CD1c-positive myeloid dendritic cell (primary cell): ENCODE measurements around the gene PRDM16.

ENCODE experiments used
- DNase-seq: peaks from one replicate; pipeline ENCODE4 v3.0.0-alpha.2; 2016; ENCODE audit errors: extremely low spot score

The PRDM16 gene

DNA sequence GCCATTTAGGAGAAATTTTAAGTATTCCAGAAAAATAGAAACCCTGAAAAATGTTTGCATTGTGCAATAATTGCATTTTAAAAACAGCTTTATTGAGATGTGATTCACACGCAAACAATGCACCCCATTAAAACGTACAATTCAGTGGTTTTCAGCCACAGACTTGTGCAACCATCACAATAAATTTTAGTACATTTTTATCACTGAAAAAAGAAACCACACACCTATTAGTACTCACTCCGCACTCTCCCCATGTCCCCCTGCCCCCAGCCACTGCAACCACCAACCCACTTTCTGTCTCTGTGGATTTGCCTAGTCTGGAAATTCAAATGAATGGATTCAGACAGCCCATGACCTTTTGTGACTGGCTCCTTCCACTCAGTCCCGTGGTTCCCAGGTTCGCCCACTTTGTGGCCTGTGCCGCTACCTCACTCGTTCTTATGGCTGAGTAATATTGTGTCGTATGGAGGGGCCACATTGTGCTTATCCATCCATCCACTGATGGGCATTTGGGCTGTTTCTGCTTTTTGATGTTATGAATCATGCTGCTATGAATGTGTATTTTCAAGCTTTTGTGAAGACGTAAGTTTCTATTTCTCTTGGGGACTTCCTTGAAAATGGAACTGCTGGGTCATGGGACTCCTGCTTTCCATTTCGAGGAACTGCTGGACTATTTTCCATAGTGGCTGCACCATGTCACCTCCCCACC is 237.7 kb downstream of the PRDM16 start:
- peak; percentile 74 for DNase-seq

- DNase-seq, result no peak
Measured at GRCh38 chr1:3307359-3307758, 238.4 kb downstream of the PRDM16 start.

DNA sequence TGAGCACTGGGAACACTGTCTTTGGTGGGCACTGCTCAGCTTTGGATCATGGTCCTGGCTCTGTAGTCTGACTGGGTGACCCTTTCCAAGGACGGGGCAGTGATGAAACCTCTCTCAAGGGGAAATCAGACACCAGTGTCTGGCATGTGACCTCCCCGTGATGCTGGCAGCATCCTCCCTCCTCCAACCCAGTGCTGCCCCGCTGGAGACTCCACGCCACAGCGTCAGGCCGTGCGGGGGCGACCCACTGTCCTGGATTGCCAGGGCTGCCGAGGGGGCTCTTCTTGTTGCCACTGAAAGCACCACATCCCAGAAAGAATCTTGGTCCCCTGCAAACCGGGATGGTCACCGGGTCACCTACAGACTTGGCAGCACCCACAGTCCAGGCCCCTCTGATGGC is 239.1 kb downstream of the PRDM16 start:
- DNase-seq, result no peak

DNA sequence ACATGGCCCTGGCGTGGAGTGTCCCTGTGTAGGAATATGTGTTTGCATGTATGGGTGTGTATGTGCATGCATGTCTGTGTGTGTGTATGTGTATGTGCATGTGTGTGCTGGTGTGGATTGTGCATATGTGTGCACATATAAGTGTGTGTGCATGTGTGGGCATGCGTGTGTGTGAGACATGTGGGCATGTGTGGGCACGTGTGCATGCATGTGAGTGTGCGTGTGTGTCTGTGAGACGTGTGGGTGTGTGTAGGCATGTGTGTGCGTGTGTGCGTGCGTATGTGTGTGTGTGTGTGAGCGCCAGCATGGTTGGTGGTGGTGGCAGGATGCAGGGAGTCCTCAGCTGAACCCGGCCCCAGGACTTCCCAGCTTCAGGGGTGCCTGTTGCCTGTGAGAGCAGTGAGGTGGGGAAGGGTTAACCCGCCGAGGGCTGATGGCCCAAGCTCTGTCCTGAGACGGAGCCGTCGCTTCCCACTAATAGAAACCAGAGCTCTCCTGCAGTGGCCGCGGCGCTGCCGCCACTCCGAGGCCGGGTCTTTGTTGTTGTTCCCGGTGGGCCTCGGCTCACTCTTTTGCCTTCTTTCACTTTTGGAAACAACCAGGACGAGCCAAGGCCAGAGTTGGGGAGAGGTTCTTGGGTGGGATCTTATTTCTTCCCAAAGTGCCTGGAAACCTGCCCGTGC is 241.9 kb downstream of the PRDM16 start:
- no peak for DNase-seq

- DNase-seq, result no peak
Measured at GRCh38 chr1:3311711-3312110, 242.7 kb downstream of the PRDM16 start.

- no peak for DNase-seq
Measured at GRCh38 chr1:3312310-3312897, 243.4 kb downstream of the PRDM16 start.

DNA sequence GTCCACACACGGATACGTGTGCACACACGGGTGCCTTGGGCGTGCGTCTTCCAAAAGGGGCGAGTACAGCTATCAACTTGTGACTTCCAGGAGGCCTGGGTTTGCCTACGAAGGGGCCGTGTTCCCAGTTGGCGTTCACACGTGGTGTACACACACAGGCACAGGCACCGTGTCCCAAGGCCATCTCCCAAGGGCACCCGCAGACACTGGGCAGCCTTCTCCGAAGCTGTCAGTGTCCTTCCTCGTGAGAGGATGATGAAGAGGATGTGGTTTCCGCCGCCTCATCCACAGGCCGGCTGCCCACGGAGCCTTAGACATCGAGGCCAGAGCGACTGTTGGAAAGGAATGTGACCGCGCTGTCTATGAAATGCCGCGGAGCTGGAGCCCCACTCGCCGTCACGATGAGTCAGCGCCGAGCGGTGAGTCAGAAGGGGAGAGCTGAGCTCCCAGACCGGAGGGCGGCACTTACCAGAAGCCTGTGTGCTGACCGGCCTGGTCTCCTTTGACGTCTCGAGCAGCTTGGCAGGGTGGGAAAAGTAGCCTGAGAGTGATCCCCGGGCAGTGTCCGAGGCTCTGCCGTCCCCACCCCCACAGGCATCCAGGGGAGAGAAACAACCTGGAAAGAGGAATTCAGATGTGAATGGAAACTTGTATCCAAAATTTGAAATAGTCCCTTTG is 244.0 kb downstream of the PRDM16 start:
- peak; percentile 88 for DNase-seq

DNA sequence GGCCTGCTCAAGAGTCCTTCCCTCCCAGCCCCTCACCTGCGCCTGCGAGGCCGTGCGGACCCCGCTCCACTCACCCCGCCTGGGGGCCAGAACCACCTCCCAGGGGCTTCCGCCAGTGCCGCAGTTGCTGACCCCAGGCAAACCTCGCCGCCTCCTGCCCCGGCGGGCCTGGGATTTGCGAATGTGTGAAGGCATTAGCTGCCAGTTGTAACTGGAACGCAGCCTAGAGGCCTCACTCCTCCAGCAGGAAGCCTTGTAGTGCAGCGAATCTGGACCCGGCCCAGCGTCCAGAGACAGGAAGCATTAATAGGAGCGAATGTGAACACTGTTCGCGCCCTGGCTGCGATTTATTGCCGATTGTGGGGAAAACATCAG is 244.6 kb downstream of the PRDM16 start:
- no peak for DNase-seq

DNA sequence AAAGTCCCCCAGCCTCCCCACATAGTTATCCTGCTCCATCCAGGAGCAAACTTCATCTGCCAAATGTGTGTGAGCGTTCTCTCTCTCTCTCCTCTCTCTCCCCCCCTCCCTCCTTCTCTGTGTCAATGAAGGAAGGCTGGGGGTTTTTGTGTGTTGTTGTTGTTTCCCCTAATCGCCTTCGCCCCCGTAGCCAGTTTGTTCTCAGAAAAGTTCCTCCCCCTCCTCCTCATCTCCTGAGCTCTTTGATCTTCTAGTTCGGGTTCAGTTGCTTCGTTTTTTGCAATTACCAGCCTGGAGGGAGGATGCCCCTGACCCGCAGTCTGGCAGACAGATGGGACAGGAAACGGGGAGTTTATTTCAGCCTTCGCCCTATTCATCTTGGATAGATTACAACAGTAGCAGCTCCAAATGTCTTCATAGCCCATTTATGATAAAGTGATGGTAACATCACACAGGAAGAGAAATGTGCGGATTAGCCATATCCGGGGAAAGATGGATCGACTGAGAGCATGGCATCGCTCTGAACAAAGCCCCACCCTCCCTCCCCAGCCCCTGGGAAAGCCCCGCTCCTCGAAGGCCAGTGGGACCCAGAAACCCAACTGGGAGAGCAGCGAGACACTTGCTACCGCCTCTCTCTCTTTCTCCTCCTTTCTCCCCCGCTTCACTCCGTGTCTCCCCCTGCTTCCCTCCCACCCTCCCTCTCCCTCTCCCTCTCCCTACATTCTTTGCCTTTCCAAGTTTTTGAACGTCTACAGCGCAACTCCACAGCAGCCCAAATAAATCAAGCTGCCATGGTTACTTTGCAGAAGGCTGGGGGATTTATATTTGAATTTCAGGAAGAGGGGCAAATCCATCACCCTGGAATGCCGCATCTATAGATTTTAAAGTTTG is 245.7 kb downstream of the PRDM16 start:
- DNase-seq, result no peak

DNA sequence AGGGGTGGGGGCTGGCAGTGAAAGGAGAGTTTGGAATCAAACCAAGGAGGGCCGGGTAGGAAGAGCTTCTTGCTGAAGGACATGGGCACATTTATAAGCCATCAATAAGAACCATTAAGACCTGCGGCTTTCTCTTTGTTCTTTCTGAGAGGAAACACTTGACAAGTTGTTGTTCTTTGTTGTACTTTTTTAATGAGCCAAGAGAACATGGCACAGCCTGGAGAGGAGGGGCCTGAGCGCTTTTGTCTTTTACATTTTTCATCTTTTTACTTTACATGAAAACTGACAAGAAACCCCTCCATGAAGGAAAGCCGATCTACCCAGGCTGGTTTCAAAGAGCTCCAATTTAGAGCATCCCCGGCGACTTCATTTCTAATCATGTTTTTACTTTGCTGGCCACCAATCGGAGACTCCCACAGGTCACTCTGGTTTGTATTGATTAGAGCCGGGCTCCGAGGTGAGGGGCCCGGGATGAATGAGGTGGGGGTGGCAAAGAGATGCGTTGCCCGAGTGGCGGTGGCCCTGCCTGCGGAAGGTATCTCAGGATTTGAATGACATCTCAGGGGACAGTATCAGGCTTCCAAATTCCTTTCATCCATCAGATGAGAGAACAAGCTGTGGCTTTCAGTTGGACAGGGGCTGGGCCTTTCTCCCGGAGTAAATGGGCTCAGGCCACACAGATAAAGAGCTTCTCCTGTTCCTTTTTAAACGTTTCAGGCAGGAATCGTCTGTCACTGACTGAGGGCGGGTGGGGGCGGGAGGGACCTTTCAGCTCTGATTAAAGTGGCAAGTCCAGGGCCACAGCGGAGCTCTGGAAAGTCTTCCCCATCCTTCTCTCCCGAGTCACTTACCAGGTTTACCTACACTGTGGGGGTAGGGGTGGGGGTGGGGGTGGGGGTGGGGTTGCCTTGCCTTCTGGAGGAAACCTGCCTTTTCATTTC is 246.7 kb downstream of the PRDM16 start:
- DNase-seq, result no peak

- peak; percentile 40 for DNase-seq
Measured at GRCh38 chr1:3316340-3316943, 247.4 kb downstream of the PRDM16 start.

- no peak for DNase-seq
Measured at GRCh38 chr1:3317456-3317855, 248.5 kb downstream of the PRDM16 start.

DNA sequence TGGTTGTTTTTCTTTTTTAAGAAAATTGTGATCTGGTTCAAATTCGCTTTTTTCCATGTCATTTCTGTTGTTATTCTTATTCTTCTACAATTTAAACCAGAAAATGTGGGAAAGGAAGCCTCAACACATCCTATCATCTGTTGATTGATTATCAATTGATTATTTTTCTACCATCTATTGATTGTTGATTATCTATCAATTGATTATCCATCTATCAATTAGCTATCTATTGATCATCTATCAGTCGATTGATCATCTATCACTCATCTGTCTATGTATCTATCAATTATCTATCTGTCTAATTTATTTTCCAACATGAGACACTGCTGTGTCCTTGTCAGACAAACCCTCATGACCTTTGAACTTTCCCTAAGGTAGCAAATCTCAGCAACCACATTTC is 249.3 kb downstream of the PRDM16 start:
- no peak for DNase-seq

DNA sequence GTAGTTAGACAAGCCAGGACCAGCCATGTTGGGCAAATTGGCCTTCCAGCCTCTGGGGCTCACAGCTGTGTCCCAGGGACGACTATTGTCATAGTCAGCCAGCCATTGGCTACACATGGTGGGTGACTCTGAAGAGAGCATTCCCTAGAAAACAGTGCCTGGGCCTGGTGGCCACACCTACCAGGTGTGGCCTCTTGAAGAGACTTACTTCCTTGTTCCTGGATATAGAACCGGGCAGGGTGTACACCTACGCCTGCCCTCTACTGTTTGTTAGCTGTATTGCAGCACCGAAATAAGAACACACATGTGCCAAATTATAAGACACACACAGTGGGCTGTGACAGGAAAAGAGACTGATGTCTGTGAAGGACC is 250.9 kb downstream of the PRDM16 start:
- peak; percentile 63 for DNase-seq

GRCh38 chr1:3320246-3321152 is 251.5 kb downstream of the PRDM16 start:
- DNase-seq, result peak; percentile 85

GRCh38 chr1:3321559-3322449 is 252.8 kb downstream of the PRDM16 start:
- no peak for DNase-seq

GRCh38 chr1:3322450-3323020 is 253.5 kb downstream of the PRDM16 start:
- no peak for DNase-seq
